ENCODE data around the gene MS4A6A. TPM values are rescaled to one million over a fixed set of nuclear protein-coding genes. Genes with fewer than 3 reads are reported as not detected.
"Not testable (repeated sequence)": the region's sequence is repeated elsewhere in the genome, so short reads cannot be mapped to it uniquely, and the experiment has no call there.

The MS4A6A gene
- total RNA-seq, 1 donor from 2014 or later, result not detected

DNA sequence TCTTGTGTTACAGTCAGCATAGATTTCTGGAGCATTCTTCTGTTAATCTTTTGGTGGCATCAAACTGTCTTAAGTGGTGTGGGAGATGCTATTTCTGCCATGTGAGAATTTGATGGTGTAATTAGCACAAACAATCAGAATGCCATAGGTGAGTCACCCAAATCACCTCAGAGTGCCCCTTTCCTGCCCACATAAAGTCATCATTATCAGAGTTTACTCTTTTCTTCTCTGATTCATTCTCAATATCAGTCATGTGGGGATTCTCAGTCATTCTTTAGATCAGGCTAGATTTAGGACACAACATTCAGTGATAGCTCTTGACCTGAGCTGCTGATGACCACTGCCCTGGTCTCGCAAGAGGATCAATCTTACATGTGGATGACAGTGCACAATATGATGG, 23.7 kb upstream of the MS4A6A start:
- H3K36me3 Mint-ChIP-seq (ENCODE audit: unreplicated experiment), result no peaks in the 10 kb centered on the region
- no peak overlapping the region for H3K27ac Mint-ChIP-seq (ENCODE audit: unreplicated experiment)
- no peaks in the 10 kb centered on the region for H3K27me3 Mint-ChIP-seq (ENCODE audit: unreplicated experiment)
- DNase-seq, result no peak
- no peaks in the 10 kb centered on the region for H3K9me3 Mint-ChIP-seq (ENCODE audit: unreplicated experiment)
- H3K4me3 Mint-ChIP-seq (ENCODE audit: unreplicated experiment), result no peak overlapping the region
- TF ChIP-seq, protein P1, sequence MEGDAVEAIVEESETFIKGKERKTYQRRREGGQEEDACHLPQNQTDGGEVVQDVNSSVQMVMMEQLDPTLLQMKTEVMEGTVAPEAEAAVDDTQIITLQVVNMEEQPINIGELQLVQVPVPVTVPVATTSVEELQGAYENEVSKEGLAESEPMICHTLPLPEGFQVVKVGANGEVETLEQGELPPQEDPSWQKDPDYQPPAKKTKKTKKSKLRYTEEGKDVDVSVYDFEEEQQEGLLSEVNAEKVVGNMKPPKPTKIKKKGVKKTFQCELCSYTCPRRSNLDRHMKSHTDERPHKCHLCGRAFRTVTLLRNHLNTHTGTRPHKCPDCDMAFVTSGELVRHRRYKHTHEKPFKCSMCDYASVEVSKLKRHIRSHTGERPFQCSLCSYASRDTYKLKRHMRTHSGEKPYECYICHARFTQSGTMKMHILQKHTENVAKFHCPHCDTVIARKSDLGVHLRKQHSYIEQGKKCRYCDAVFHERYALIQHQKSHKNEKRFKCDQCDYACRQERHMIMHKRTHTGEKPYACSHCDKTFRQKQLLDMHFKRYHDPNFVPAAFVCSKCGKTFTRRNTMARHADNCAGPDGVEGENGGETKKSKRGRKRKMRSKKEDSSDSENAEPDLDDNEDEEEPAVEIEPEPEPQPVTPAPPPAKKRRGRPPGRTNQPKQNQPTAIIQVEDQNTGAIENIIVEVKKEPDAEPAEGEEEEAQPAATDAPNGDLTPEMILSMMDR (IDR thresholded peaks at IDR 0.05; ENCODE audit: partially characterized antibody, unreplicated experiment), result no peak
- no peaks in the 10 kb centered on the region for H3K4me1 Mint-ChIP-seq (ENCODE audit: low read depth, unreplicated experiment)

DNA sequence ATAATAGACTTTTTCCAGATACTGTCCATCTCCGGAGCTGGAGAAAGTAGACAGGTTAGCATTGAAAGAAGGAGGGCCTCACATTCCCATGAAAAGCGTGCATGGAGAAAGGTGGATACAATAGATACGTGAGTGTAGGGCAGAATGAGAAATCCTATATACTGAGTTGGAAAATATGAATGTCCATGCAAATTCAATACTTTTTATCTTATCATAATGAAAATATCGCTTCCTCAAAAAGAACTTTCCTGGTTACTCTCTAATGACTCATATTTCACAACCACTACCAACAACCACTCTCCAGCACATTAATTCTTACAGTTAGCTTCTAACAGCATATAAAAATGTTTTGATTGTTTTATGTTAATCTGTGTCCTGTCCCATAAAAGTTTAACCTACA, 22.0 kb upstream of the MS4A6A start:
- Mint-ChIP-seq H3K4me3 (ENCODE audit: unreplicated experiment) (no peak overlapping the region), H3K4me1 (ENCODE audit: low read depth, unreplicated experiment) (no peaks in the 10 kb centered on the region), H3K36me3 (ENCODE audit: unreplicated experiment) (no peaks in the 10 kb centered on the region), H3K27me3 (ENCODE audit: unreplicated experiment) (no peaks in the 10 kb centered on the region), H3K9me3 (ENCODE audit: unreplicated experiment) (no peaks in the 10 kb centered on the region), H3K27ac (ENCODE audit: unreplicated experiment) (no peak overlapping the region)
- no peak for DNase-seq
- TF ChIP-seq, protein P1 (IDR thresholded peaks at IDR 0.05; ENCODE audit: partially characterized antibody, unreplicated experiment), result no peak

DNA sequence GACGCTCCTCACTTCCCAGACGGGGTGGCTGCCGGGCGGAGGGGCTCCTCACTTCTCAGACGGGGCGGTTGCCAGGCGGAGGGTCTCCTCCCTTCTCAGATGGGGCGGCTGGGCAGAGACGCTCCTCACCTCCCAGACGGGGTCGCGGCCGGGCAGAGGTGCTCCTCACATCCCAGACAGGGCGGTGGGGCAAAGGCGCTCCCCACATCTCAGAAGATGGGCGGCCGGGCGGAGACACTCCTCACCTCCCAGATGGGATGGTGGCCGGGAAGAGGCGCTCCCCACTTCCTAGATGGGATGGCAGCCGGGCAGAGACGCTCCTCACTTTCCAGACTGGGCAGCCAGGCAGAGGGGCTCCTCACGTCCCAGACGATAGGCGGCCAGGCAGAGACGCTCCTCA, 18.5 kb upstream of the MS4A6A start:
- not testable (repeated sequence) for DNase-seq; H3K36me3 Mint-ChIP-seq (ENCODE audit: unreplicated experiment); H3K27me3 Mint-ChIP-seq (ENCODE audit: unreplicated experiment); H3K9me3 Mint-ChIP-seq (ENCODE audit: unreplicated experiment); H3K4me3 Mint-ChIP-seq (ENCODE audit: unreplicated experiment); H3K27ac Mint-ChIP-seq (ENCODE audit: unreplicated experiment); H3K4me1 Mint-ChIP-seq (ENCODE audit: low read depth, unreplicated experiment)

DNA sequence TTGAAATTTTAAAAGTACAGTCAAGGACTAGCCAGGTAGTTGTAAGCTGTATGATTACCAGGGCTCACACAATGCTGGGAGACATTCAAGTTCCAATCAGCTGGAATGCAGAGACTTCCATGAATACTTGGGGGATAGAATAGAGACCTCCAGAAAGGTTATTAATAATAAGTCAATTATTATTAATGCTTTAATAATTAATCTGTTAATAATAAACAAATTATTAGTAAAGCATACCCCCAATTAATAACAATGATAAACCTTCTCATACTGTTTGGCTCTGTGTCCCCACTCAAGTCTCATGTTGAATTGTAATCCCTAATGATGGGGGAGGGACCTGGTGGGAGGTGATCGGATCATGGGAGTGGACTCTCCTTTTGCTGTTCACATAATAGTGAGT, 14.6 kb upstream of the MS4A6A start:
- TF ChIP-seq, protein P1 (IDR thresholded peaks at IDR 0.05; ENCODE audit: partially characterized antibody, unreplicated experiment), result no peak
- Mint-ChIP-seq H3K27ac (ENCODE audit: unreplicated experiment) (no peak overlapping the region), H3K9me3 (ENCODE audit: unreplicated experiment) (peaks cover 1% of the 10 kb centered on the region), H3K27me3 (ENCODE audit: unreplicated experiment) (no peaks in the 10 kb centered on the region), H3K4me1 (ENCODE audit: low read depth, unreplicated experiment) (no peaks in the 10 kb centered on the region), H3K4me3 (ENCODE audit: unreplicated experiment) (no peak overlapping the region), H3K36me3 (ENCODE audit: unreplicated experiment) (no peaks in the 10 kb centered on the region)
- no peak for DNase-seq

DNA sequence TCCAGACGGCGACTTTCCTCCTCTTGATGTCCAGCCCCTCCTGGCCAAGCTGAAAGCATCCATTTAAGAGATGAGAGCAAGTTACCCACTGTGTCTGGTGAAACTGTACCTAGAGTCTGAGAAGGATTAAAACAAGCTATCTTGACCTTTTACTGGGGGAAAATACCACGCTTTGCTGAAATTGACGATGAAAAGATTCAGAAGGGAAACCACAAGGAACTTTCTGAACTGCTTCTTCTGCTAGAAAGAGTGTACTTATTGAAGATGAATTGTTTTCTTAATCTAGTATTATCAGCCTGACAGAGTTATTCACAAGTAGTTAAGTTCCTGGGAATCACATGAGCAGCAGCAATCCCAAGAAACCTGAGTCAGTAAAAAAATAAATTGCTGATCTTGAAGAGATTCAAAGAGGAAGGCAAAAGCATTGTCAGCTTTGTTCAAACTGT, 13.1 kb upstream of the MS4A6A start:
- Mint-ChIP-seq H3K4me3 (ENCODE audit: unreplicated experiment) (no peak overlapping the region), H3K36me3 (ENCODE audit: unreplicated experiment) (no peaks in the 10 kb centered on the region), H3K27me3 (ENCODE audit: unreplicated experiment) (no peaks in the 10 kb centered on the region), H3K27ac (ENCODE audit: unreplicated experiment) (no peak overlapping the region), H3K9me3 (ENCODE audit: unreplicated experiment) (peaks cover 1% of the 10 kb centered on the region), H3K4me1 (ENCODE audit: low read depth, unreplicated experiment) (no peaks in the 10 kb centered on the region)
- no peak for DNase-seq
- TF ChIP-seq, protein P1 (IDR thresholded peaks at IDR 0.05; ENCODE audit: partially characterized antibody, unreplicated experiment), result no peak

DNA sequence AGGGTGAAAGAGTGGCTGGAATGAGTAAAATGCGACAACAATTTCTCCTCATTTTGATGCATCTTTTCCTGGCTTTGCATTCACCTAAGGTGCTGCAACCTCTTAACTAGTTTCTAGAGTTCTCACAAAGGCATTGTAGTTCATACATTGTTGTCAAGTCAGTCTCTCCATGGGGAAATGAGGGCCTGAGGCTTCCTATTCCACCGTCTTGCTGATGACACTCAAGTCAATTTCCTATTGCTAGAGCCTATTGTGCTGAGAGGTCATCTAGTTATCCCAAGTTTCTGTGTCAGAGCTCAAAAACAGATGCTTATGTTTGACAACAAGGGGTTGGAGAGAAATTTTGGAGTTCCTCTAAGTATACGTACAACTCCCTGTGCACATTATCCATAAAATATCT, 11.6 kb upstream of the MS4A6A start:
- H3K36me3 Mint-ChIP-seq (ENCODE audit: unreplicated experiment), result no peaks in the 10 kb centered on the region
- no peaks in the 10 kb centered on the region for H3K27me3 Mint-ChIP-seq (ENCODE audit: unreplicated experiment)
- H3K4me1 Mint-ChIP-seq (ENCODE audit: low read depth, unreplicated experiment), result no peaks in the 10 kb centered on the region
- no peak for DNase-seq
- H3K4me3 Mint-ChIP-seq (ENCODE audit: unreplicated experiment), result no peak overlapping the region
- no peak overlapping the region for H3K27ac Mint-ChIP-seq (ENCODE audit: unreplicated experiment)
- TF ChIP-seq, protein P1 (IDR thresholded peaks at IDR 0.05; ENCODE audit: partially characterized antibody, unreplicated experiment), result no peak
- H3K9me3 Mint-ChIP-seq (ENCODE audit: unreplicated experiment), result peaks cover 1% of the 10 kb centered on the region

Data from glutamatergic neuron (in vitro differentiated cells).